Right lobe of liver (tissue), 6 donors: Measurements from ENCODE around the gene ACSL6. TPM values are rescaled to one million over a fixed set of nuclear protein-coding genes. Genes with fewer than 3 reads are reported as not detected.

Experiments used
- ATAC-seq, 4 donors: fragments of 200-7000 bp; cut with Tn5 transposase; one replicate each; pipeline ENCODE4 v1.9.1; 2020; ENCODE audit warnings: mild to moderate bottlenecking in 4 of 4, moderate library complexity in 4 of 4
- DNase-seq, 3 donors: peaks; one replicate each; pipeline ENCODE4 v3.0.0-alpha.2; 2020
- H3K27ac ChIP-seq, 3 donors: fragments of 200-600 bp; one replicate each; pipeline ENCODE4 v1.8.0; 2022
- H3K27me3 ChIP-seq, 2 donors: fragments of 200-600 bp; one replicate each; pipeline ENCODE4 v1.8.0; 2022
- H3K36me3 ChIP-seq, 4 donors: fragments of 200-600 bp; sonication (generic) in 1 of 4; one replicate each; pipeline versions ENCODE4 v1.5.1 to v1.8.0; 2017 to 2022; ENCODE audit warnings: control low read depth in 1 of 4
- H3K4me1 ChIP-seq, 4 donors: fragments of 200-600 bp; sonication (generic) in 1 of 4; one replicate each; pipeline versions ENCODE4 v1.5.1 to v1.8.0; 2017 to 2022; ENCODE audit warnings: control low read depth in 1 of 4
- H3K4me3 ChIP-seq, 3 donors: fragments of 200-600 bp; one replicate each; pipeline ENCODE4 v1.8.0; 2022
- H3K9me3 ChIP-seq, 4 donors: fragments of 200-600 bp; sonication (generic) in 1 of 4; one replicate each; pipeline versions ENCODE4 v1.5.1 to v1.8.0; 2017 to 2022; ENCODE audit warnings: control low read depth in 1 of 4
- POLR2A ChIP-seq: fragments of 450-650 bp; IDR thresholded peaks from one replicate; pipeline ENCODE4 v1.6.1; 2017; ENCODE audit warnings: antibody characterized with exemption, mild to moderate bottlenecking
- WGBS: methylation state at CpG from one replicate; pipeline ENCODE4 v1.1.6; 2018; ENCODE audit warnings: low coverage, low lambda C conversion rate; ENCODE audit not compliant: insufficient coverage; ENCODE audit errors: missing lambda C conversion rate; 5-methylcytosine and 5-hydroxymethylcytosine counted together
- intact Hi-C, 2 donors: fragments of 100-400 bp; cut with DNase I; formaldehyde crosslinking; loops; one replicate each; pipeline versions ENCODE4 v1.11.2 to v1.14.1; 2022
- total RNA-seq, 6 experiments: library from RNA; depleted of rRNA in 2 of 6; stranded (reverse); fragments of >200 nt in 2 of 6; fragmentation: NEBNext Ultra II Directional in 3 of 6; extraction: Animal tissue kit (Norgen Biotek cat#: 25700) in 3 of 6; gene quantifications; one replicate each; pipeline versions ENCODE4 v1.1.0 to v1.2.4, GENCODE V29; 2016 to 2023
- TF ChIP-seq, protein P1 (sequence below), 4 donors: fragments of 200-600 bp in 3 of 4; fragments of 450-650 bp in 1 of 4; IDR thresholded peaks; one replicate each; pipeline versions ENCODE4 v1.5.1 to v1.8.0; 2016 to 2022; ENCODE audit warnings: antibody characterized with exemption in 4 of 4, mild to moderate bottlenecking in 2 of 4
- donor health status: DM: no; HTN: yes; CAD: no.
- donor health status: DM: no; HTN: no; CAD: no.
- donor health status: DM: no; HTN: no; CAD: no.
- donor health status: DM: no; HTN: yes; CAD: no.
- donor health status: DM: no; HTN: yes; CAD: no.

The ACSL6 gene
- total RNA-seq, 6 experiments from 2014 or later = 1.3 to 6.0 (median 4.6) TPM

DNA sequence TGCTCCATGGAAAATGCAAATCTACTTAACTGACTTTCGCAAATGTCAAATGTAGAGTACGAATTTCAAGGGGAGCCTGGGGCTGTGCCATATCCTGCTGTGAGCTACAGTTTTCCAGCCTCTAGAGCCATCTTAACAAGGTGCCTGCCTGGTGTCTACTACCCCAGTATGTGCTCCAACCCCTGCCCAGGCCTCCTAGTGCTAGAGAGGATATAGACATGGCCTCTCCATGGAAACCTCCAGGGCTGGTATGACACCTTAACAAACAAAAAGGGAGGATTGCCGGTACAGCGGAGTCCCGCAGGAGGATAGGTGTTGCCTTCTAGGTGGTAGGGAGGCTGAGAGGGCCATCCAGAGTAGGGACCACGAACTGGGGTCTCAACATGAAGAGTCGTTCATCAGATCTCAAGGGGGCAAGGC, 35.4 kb upstream of the ACSL6 start:
- H3K27ac ChIP-seq = no peak overlapping the region
- 71% methylated on average over 6 of the region's 7 CpGs for WGBS
- H3K4me1 ChIP-seq = no peaks in the 10 kb centered on the region
- no peak for TF ChIP-seq POLR2A
- TF ChIP-seq, protein P1, sequence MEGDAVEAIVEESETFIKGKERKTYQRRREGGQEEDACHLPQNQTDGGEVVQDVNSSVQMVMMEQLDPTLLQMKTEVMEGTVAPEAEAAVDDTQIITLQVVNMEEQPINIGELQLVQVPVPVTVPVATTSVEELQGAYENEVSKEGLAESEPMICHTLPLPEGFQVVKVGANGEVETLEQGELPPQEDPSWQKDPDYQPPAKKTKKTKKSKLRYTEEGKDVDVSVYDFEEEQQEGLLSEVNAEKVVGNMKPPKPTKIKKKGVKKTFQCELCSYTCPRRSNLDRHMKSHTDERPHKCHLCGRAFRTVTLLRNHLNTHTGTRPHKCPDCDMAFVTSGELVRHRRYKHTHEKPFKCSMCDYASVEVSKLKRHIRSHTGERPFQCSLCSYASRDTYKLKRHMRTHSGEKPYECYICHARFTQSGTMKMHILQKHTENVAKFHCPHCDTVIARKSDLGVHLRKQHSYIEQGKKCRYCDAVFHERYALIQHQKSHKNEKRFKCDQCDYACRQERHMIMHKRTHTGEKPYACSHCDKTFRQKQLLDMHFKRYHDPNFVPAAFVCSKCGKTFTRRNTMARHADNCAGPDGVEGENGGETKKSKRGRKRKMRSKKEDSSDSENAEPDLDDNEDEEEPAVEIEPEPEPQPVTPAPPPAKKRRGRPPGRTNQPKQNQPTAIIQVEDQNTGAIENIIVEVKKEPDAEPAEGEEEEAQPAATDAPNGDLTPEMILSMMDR (IDR thresholded peaks at IDR 0.05) = no peak
- H3K27me3 ChIP-seq = no peaks in the 10 kb centered on the region
- H3K4me3 ChIP-seq = no peak overlapping the region
- H3K9me3 ChIP-seq = no peaks in the 10 kb centered on the region
- DNase-seq (peak in 1 of 3 donors; percentile 32), ATAC-seq (no peak)
- no peaks in the 10 kb centered on the region for H3K36me3 ChIP-seq
- intact Hi-C loops = no loop called here

DNA sequence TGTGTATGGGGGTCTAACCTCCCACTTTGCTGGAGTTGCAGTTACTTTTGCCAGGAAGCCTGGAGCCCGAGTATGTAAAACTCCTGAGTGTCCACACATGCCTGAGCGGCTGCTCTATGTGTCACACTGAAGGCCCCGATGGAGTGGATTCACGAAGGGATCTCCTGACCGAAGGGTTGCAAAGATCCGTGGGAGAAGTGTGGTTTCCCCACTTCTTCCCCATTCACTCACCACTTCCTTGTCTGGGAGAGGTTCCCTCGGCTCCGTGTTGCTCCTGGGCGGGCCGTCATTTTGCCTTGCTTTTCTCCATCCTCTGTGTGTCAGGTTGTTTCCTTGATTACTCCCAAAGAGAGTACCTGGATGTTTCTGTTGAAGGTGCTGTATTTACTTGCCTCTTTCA, 32.7 kb upstream of the ACSL6 start:
- DNase-seq (peak in 1 of 3 donors; percentile 27), ATAC-seq (peak in 3 of 4 donors; percentile 19 to 54 (median 29))
- no peak for TF ChIP-seq POLR2A
- TF ChIP-seq, protein P1 (IDR thresholded peaks at IDR 0.05) = no peak
- Histone ChIP-seq H3K27me3 (no peaks in the 10 kb centered on the region), H3K4me3 (no peak overlapping the region), H3K36me3 (no peaks in the 10 kb centered on the region), H3K4me1 (no peaks in the 10 kb centered on the region), H3K27ac (no peak overlapping the region), H3K9me3 (no peaks in the 10 kb centered on the region)
- intact Hi-C loops = no loop called here
- WGBS = 48% methylated on average over 4 of the region's 10 CpGs

DNA sequence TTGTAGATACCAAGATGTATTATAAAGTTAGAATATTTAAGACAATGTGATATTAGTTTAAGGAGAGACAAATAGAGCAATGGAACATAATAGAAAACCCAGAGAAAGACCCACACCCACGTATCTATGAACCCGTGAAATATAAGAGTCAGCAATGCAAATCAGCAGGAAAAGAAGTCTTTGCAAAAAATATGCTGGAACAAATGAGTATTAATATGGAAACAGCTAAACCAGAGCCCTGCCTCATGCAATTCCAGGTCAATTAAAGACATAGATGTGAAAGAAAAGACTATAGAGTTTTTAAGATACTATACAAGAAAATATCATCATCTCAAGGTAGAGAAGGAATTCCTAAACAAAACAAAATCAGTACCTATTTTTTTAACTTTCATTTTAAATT, 25.9 kb upstream of the ACSL6 start:
- no peaks in the 10 kb centered on the region for H3K4me1 ChIP-seq
- 48% methylated on average over 2 of the region's 2 CpGs for WGBS
- no peak for TF ChIP-seq POLR2A
- TF ChIP-seq, protein P1 (IDR thresholded peaks at IDR 0.05) = no peak
- peaks cover 0 to 8% (median 1%) of the 10 kb centered on the region in 4 donors for H3K9me3 ChIP-seq
- no peaks in the 10 kb centered on the region for H3K27me3 ChIP-seq
- intact Hi-C loops = no loop called here
- ATAC-seq (no peak), DNase-seq (no peak)
- H3K27ac ChIP-seq = no peak overlapping the region
- H3K36me3 ChIP-seq = no peaks in the 10 kb centered on the region
- H3K4me3 ChIP-seq = no peak overlapping the region

DNA sequence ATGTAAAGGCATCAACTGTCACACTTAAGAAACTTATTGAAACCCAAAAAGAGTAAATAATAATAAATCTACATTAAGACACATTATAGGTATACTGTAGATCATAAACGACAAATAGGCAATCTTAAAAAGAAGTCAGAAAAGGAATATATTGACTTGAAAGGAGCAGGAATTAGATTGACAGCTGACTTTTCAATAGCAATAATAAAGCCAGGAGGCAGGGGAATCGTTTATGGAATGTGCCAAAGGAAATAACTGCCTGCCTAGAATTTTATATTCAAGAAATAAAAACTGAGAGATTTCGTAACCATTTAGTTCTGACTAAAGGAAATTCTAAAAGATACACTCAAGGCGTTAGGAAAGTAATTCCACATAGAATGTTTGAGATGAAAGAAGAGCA, 21.7 kb upstream of the ACSL6 start:
- no peak for ATAC-seq
- no peak overlapping the region for H3K27ac ChIP-seq
- peaks cover 0 to 8% (median 1%) of the 10 kb centered on the region in 4 donors for H3K9me3 ChIP-seq
- no peak for DNase-seq
- no peak for TF ChIP-seq POLR2A
- TF ChIP-seq, protein P1 (IDR thresholded peaks at IDR 0.05) = no peak
- H3K27me3 ChIP-seq = no peaks in the 10 kb centered on the region
- H3K36me3 ChIP-seq = no peaks in the 10 kb centered on the region
- no peaks in the 10 kb centered on the region for H3K4me1 ChIP-seq
- H3K4me3 ChIP-seq = no peak overlapping the region
- 56% methylated on average over 4 of the region's 4 CpGs for WGBS
- intact Hi-C loops = no loop called here

DNA sequence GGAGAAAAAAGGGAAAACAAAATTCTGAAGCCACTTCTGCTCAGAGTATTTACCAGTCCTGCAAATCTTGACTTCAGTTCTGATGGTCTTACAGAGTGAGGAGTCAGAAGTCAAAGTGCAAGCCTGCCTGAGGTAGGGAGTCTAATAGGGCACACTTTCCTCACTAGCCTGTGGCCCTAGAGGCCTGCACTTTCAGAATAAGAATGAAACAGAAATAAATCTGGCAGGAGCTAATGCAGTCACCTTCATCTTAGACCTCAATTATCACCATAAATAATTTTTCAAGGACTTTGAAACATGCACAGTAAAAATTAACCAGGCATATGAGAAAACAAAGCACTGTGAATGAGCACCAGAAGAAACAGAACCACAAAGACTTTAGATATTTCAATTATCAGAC, 20.7 kb upstream of the ACSL6 start:
- ATAC-seq = no peak
- TF ChIP-seq, protein P1 (IDR thresholded peaks at IDR 0.05) = no peak
- no peak for TF ChIP-seq POLR2A
- DNase-seq = no peak
- H3K27ac ChIP-seq = no peak overlapping the region
- no peaks in the 10 kb centered on the region for H3K4me1 ChIP-seq
- intact Hi-C loops = no loop called here
- no peak overlapping the region for H3K4me3 ChIP-seq
- H3K9me3 ChIP-seq = peaks cover 0 to 8% (median 1%) of the 10 kb centered on the region in 4 donors
- H3K36me3 ChIP-seq = no peaks in the 10 kb centered on the region
- no peaks in the 10 kb centered on the region for H3K27me3 ChIP-seq
